Measurements from ENCODE around the gene SUPT20HL2.
"Not testable (repeated sequence)": the region's sequence is repeated elsewhere in the genome, so short reads cannot be mapped to it uniquely, and the experiment has no call there.

DNA sequence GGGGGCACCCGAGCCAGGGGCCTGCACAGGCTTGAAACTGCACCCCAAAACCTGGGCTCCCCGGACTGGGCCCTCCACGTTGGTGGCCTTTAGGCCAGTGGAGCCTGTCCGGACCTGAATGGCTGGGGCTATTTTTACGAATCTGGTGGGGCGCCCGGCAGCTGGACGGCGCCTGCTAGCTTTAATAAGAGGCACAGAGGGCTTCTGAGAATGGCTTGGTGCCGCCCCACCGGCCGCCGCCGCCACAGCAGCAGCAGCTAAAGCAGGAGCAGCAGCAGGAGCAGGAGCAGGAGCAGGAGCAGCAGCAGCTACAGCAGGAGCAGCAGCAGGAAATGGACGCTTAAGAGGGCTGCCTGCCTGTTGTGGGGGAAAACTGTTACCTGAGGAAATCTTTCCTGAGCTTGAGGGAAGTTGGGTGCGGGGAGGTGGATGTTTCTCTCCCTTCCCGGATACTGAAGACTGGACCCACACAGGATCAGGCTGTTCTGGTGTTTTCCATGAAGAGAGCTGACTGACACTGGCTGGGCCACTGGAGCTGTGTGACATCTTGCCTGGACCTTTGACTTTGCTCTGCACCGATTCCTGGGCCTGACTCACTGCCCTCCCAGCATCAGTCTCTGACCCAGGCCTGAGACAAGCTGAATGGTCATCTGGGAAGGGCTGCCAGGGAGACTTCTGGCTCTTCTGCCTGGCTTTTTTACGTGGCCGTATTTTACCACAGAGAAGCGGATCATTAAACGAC lies 2.2 kb downstream of the SUPT20HL2 start:
- TF ChIP-seq CTCF (conservative IDR thresholded peaks at IDR 0.05); EZH2 (IDR thresholded peaks at IDR 0.05; ENCODE audit: low read depth): not testable (repeated sequence)

All from PC-9 (cell line).